GM12878 (cell line): Measurements from ENCODE around the gene EYA2. TPM values are rescaled to one million over a fixed set of nuclear protein-coding genes. Genes with fewer than 3 reads are reported as not detected.

ENCODE experiments used
- ATAC-seq: fragments of 200-7000 bp; cut with Tn5 transposase; 3 replicates; pipeline ENCODE4 v1.9.1; 2020; ENCODE audit warnings: mild to moderate bottlenecking, moderate library complexity
- BruUV-seq: library from RNA; stranded (reverse); fragments of 400-500 nt; replicated peaks from 2 replicates; lab custom pipeline; 2021; lab: Mats Ljungman, UMichigan
- CTCF ChIA-PET: fragments of 300-600 bp; sonication (Branson Sonifier 250); formaldehyde crosslinking; extraction: SDS; loops from one replicate; lab custom pipeline; 2021; ENCODE audit warnings: inconsistent platforms; lab: Yijun Ruan, JAX
- POLR2A ChIA-PET: fragments of 350-600 bp; formaldehyde crosslinking; extraction: SDS; loops from one replicate; lab custom pipeline; 2021; ENCODE audit warnings: inconsistent platforms; lab: Charles Lee
- RAD21 ChIA-PET: fragments of 300-600 bp; sonication (Branson Sonifier 250); formaldehyde crosslinking; loops from one replicate; lab custom pipeline; 2023; ENCODE audit warnings: antibody characterized with exemption; ENCODE audit not compliant: unreplicated experiment; lab: Charles Lee
- SMC1A ChIA-PET: fragments of 300-600 bp; sonication (Branson Sonifier 250); formaldehyde crosslinking; loops from one replicate; lab custom pipeline; 2023; ENCODE audit not compliant: unreplicated experiment, uncharacterized antibody; lab: Charles Lee
- DNase-seq: peaks from one replicate; pipeline ENCODE4 v3.0.0-alpha.2; 2011; ENCODE audit warnings: low read depth, low spot score
- FAIRE-seq: peaks from 3 replicates; lab custom pipeline; 2011; peaks lifted over from hg19 to GRCh38; lab: Jason Lieb, UNC
- H2AFZ ChIP-seq: 2 replicates; pipeline ENCODE4 v1.6.0; 2011; ENCODE audit warnings: low read depth, low read length, control low read depth; ENCODE audit not compliant: control insufficient read depth
- H3K27ac ChIP-seq: 2 replicates; pipeline ENCODE4 v1.5.1; 2011; ENCODE audit warnings: control low read depth; ENCODE audit not compliant: control insufficient read depth, insufficient read depth
- H3K27me3 ChIP-seq, 2 experiments: replicated peaks in 1 of 2; 2 replicates each; pipeline versions ENCODE4 v1.6.0 to v1.6.1; 2011; ENCODE audit warnings: low read length in 1 of 2; ENCODE audit not compliant: control insufficient read depth in 2 of 2, insufficient read depth in 2 of 2
- H3K36me3 ChIP-seq, 2 experiments: 2 replicates each; pipeline ENCODE4 v1.5.1; 2011; ENCODE audit warnings: low read length in 1 of 2; ENCODE audit not compliant: control insufficient read depth in 2 of 2, insufficient read depth in 2 of 2
- H3K4me1 ChIP-seq: 2 replicates; pipeline ENCODE4 v1.6.1; 2011; ENCODE audit warnings: mild to moderate bottlenecking, low read length, moderate library complexity, mixed read lengths; ENCODE audit not compliant: control insufficient read depth, insufficient read depth
- H3K4me2 ChIP-seq: 2 replicates; pipeline ENCODE4 v1.6.0; 2011; ENCODE audit warnings: control low read depth; ENCODE audit not compliant: control insufficient read depth, insufficient read depth
- H3K4me3 ChIP-seq: fragments of 200-600 bp; sonication (generic); 2 replicates; pipeline ENCODE4 v1.5.1; 2016
- H3K79me2 ChIP-seq: 2 replicates; pipeline ENCODE4 v1.6.0; 2011; ENCODE audit warnings: low read length; ENCODE audit not compliant: control insufficient read depth, insufficient read depth
- H3K9ac ChIP-seq: 2 replicates; pipeline ENCODE4 v1.8.0; 2011; ENCODE audit warnings: low read length, control low read depth, mixed read lengths; ENCODE audit not compliant: control insufficient read depth, insufficient read depth
- H3K9me3 ChIP-seq: replicated peaks from 3 replicates; pipeline ENCODE4 v1.5.1; 2011; ENCODE audit warnings: mild to moderate bottlenecking, low read length; ENCODE audit not compliant: control insufficient read depth, insufficient read depth
- H4K20me1 ChIP-seq: 2 replicates; pipeline ENCODE4 v1.6.0; 2011; ENCODE audit not compliant: control insufficient read depth, insufficient read depth
- CBX5 ChIP-seq: sonication (generic); IDR thresholded peaks from 2 replicates; pipeline ENCODE4 v1.6.1; 2016; ENCODE audit warnings: low read depth, moderate library complexity, mild to moderate bottlenecking, inconsistent platforms
- CREB1 ChIP-seq: IDR thresholded peaks from 2 replicates; pipeline ENCODE4 v1.6.1; 2012; ENCODE audit warnings: low read depth, mild to moderate bottlenecking, inconsistent platforms
- FOS ChIP-seq: IDR thresholded peaks from 3 replicates; pipeline ENCODE4 v1.6.1; 2011; ENCODE audit warnings: borderline replicate concordance; ENCODE audit not compliant: insufficient read length; ENCODE audit errors: extremely low read depth
- GABPA ChIP-seq: IDR thresholded peaks from 2 replicates; pipeline ENCODE4 v1.6.1; 2014; ENCODE audit warnings: antibody characterized with exemption, low read depth, mild to moderate bottlenecking, inconsistent platforms
- GATAD2B ChIP-seq: fragments of 450-650 bp; conservative IDR thresholded peaks from 2 replicates; pipeline ENCODE4 v1.6.1; 2017; ENCODE audit warnings: low read depth, mild to moderate bottlenecking, moderate library complexity
- JUND ChIP-seq: IDR thresholded peaks from 2 replicates; pipeline ENCODE4 v1.6.1; 2012; ENCODE audit warnings: low read depth, mild to moderate bottlenecking, low read length, improper control_type of control experiment, moderate library complexity
- NFXL1 ChIP-seq: fragments of 450-650 bp; IDR thresholded peaks from 2 replicates; pipeline ENCODE4 v1.6.1; 2017; ENCODE audit warnings: antibody characterized with exemption, mild to moderate bottlenecking, borderline replicate concordance
- NR2C1 ChIP-seq: fragments of 450-650 bp; IDR thresholded peaks from 2 replicates; pipeline ENCODE4 v1.6.1; 2017; ENCODE audit warnings: antibody characterized with exemption, mild to moderate bottlenecking, moderate library complexity
- PAX5 ChIP-seq: IDR thresholded peaks from 2 replicates; pipeline ENCODE4 v1.6.1; 2011; ENCODE audit warnings: low read depth, low read length, borderline replicate concordance
- SREBF1 ChIP-seq: IDR thresholded peaks from 2 replicates; pipeline ENCODE4 v1.6.1; 2012; ENCODE audit warnings: mild to moderate bottlenecking, low read length
- STAT3 ChIP-seq: IDR thresholded peaks from 2 replicates; pipeline ENCODE4 v1.6.1; 2011; ENCODE audit warnings: low read depth, low read length, improper control_type of control experiment
- SUPT20H ChIP-seq: IDR thresholded peaks from 2 replicates; pipeline ENCODE4 v1.6.1; 2011; ENCODE audit warnings: low read depth, mild to moderate bottlenecking, low read length, moderate library complexity, borderline replicate concordance; ENCODE audit not compliant: control insufficient read depth
- USF2 ChIP-seq: IDR thresholded peaks from 2 replicates; pipeline ENCODE4 v1.6.1; 2011; ENCODE audit warnings: low read depth, low read length, improper control_type of control experiment, borderline replicate concordance
- ZNF274 ChIP-seq: IDR thresholded peaks from one replicate; pipeline ENCODE4 v1.8.0; 2011; ENCODE audit not compliant: insufficient read length, insufficient read depth
- WGBS: methylation state at CpG from one replicate; pipeline ENCODE4 v1.1.6; 2016; ENCODE audit warnings: low lambda C conversion rate; ENCODE audit not compliant: insufficient replicate concordance, insufficient coverage; ENCODE audit errors: missing lambda C conversion rate; 5-methylcytosine and 5-hydroxymethylcytosine counted together
- in situ Hi-C: fragments of 300-500 bp; cut with MboI; formaldehyde crosslinking; loops from 9 replicates; pipeline ENCODE4 v1.14.3; 2018; ENCODE audit warnings: mixed read lengths
- intact Hi-C: fragments of 100-400 bp; cut with micrococcal nuclease; formaldehyde crosslinking; loops from one replicate; pipeline ENCODE4 v1.14.2; 2022; ENCODE audit not compliant: unreplicated experiment
- polyA plus RNA-seq, 11 experiments: library from polyadenylated mRNA; depleted of rRNA in 4 of 11; unstranded in 6 of 11; stranded (reverse) in 5 of 11; fragments of >200 nt; fragmentation: Nextera tagmentation in 4 of 11; fragmentation: Illumina TruSeq in 1 of 11; extraction: Ambion mirVana in 4 of 11; extraction: Trizol in 1 of 11; gene quantifications; 1 replicate in 1 of 11; 2 replicates in 10 of 11; pipeline versions ENCODE4 v1.2.1 to v1.2.3, GENCODE V29; 2011 to 2016; ENCODE audit warnings: inconsistent platforms in 2 of 11, missing spikeins in 2 of 11, low read depth in 1 of 11
- total RNA-seq, 4 experiments: library from RNA; depleted of rRNA in 3 of 4; stranded (reverse); fragments of >200 nt in 3 of 4; fragmentation: Illumina TruSeq in 1 of 4; extraction: Trizol in 1 of 4; gene quantifications; 2 replicates each; pipeline versions ENCODE4 v1.2.1 to v1.2.3, GENCODE V29; 2013 to 2021
- TF ChIP-seq, protein P1 (sequence below): IDR thresholded peaks from 2 replicates; pipeline ENCODE4 v1.6.1; 2011; ENCODE audit warnings: borderline replicate concordance, low read depth, mild to moderate bottlenecking, moderate library complexity, mixed read lengths, low read length; ENCODE audit not compliant: insufficient read depth; ENCODE audit errors: extremely low read length
- TF ChIP-seq, protein P2 (sequence below): IDR thresholded peaks from 2 replicates; pipeline ENCODE4 v1.6.1; 2012; ENCODE audit warnings: mild to moderate bottlenecking, low read depth, low read length

The EYA2 gene
- total and polyA plus RNA-seq, 10 of the 15 experiments (the other 5 are each of a cell fraction or from before 2014, with no cell fraction given) = 0.20 TPM; not detected in 9

GRCh38 chr20:46933150-46933549 lies 38.5 kb downstream of the EYA2 start:
- in situ Hi-C loops (no loop called here), intact Hi-C loops (no loop called here)
- no peaks in the 10 kb centered on the region for H3K36me3 ChIP-seq
- no peaks in the 10 kb centered on the region; a peak in 1 of 4 replicates for H3K27me3 ChIP-seq
- no peaks in the 10 kb centered on the region for H4K20me1 ChIP-seq
- POLR2A ChIA-PET = no interaction called here
- H3K4me2 ChIP-seq = no peak overlapping the region
- FAIRE-seq = no peak
- no peak for ATAC-seq
- H3K4me1 ChIP-seq = no peaks in the 10 kb centered on the region
- SMC1A ChIA-PET = no interaction called here
- CTCF ChIA-PET = interaction anchor here (1.0 kb wide), 1 partner anchor 14 kb away, joined by 3 read pairs; no protein-coding TSS in a partner anchor
- DNase-seq = no peak
- no peaks in the 10 kb centered on the region for H3K9me3 ChIP-seq
- RAD21 ChIA-PET = no interaction called here
- H3K9ac ChIP-seq = no peak overlapping the region
- no peak overlapping the region for H3K27ac ChIP-seq
- no TSS peak for BruUV-seq
- H3K79me2 ChIP-seq = no peaks in the 10 kb centered on the region
- H2AFZ ChIP-seq = no peak overlapping the region
- WGBS = 55% methylated on average over 5 of the region's 5 CpGs
- H3K4me3 ChIP-seq = no peak overlapping the region
- TF ChIP-seq, protein P1, sequence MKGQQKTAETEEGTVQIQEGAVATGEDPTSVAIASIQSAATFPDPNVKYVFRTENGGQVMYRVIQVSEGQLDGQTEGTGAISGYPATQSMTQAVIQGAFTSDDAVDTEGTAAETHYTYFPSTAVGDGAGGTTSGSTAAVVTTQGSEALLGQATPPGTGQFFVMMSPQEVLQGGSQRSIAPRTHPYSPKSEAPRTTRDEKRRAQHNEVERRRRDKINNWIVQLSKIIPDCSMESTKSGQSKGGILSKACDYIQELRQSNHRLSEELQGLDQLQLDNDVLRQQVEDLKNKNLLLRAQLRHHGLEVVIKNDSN = no peak
- TF ChIP-seq GATAD2B (no peak), NFXL1 (no peak), ZNF274 (no peak), STAT3 (no peak), CBX5 (no peak), GABPA (no peak), SREBF1 (no peak), USF2 (no peak), CREB1 (no peak), FOS (no peak), JUND (no peak), SUPT20H (no peak), PAX5 (no peak), NR2C1 (no peak)
- TF ChIP-seq, protein P2, sequence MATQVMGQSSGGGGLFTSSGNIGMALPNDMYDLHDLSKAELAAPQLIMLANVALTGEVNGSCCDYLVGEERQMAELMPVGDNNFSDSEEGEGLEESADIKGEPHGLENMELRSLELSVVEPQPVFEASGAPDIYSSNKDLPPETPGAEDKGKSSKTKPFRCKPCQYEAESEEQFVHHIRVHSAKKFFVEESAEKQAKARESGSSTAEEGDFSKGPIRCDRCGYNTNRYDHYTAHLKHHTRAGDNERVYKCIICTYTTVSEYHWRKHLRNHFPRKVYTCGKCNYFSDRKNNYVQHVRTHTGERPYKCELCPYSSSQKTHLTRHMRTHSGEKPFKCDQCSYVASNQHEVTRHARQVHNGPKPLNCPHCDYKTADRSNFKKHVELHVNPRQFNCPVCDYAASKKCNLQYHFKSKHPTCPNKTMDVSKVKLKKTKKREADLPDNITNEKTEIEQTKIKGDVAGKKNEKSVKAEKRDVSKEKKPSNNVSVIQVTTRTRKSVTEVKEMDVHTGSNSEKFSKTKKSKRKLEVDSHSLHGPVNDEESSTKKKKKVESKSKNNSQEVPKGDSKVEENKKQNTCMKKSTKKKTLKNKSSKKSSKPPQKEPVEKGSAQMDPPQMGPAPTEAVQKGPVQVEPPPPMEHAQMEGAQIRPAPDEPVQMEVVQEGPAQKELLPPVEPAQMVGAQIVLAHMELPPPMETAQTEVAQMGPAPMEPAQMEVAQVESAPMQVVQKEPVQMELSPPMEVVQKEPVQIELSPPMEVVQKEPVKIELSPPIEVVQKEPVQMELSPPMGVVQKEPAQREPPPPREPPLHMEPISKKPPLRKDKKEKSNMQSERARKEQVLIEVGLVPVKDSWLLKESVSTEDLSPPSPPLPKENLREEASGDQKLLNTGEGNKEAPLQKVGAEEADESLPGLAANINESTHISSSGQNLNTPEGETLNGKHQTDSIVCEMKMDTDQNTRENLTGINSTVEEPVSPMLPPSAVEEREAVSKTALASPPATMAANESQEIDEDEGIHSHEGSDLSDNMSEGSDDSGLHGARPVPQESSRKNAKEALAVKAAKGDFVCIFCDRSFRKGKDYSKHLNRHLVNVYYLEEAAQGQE = no peak
